Astrocyte (in vitro differentiated cells and primary cell): ENCODE measurements around the gene IRGQ. TPM values are rescaled to one million over a fixed set of nuclear protein-coding genes. Genes with fewer than 3 reads are reported as not detected.

Experiments
- DNase-seq: peaks from one replicate; pipeline ENCODE4 v3.0.0-alpha.2; 2010; ENCODE audit warnings: low read depth
- FAIRE-seq: peaks from 2 replicates; lab custom pipeline; 2011; peaks lifted over from hg19 to GRCh38; lab: Jason Lieb, UNC
- H2AFZ ChIP-seq: 2 replicates; pipeline ENCODE4 v1.6.0; 2012; ENCODE audit warnings: low read depth, low read length, inconsistent platforms
- H3K27ac ChIP-seq: 2 replicates; pipeline ENCODE4 v1.5.1; 2011; ENCODE audit warnings: low read depth, low read length, inconsistent platforms
- H3K27me3 ChIP-seq: 2 replicates; pipeline ENCODE4 v1.6.0; 2011; ENCODE audit warnings: low read length, inconsistent platforms; ENCODE audit not compliant: insufficient read depth
- H3K36me3 ChIP-seq: 2 replicates; pipeline ENCODE4 v1.5.1; 2011; ENCODE audit warnings: low read length, inconsistent platforms; ENCODE audit not compliant: insufficient read depth
- H3K4me1 ChIP-seq: 2 replicates; pipeline ENCODE4 v1.5.1; 2011; ENCODE audit warnings: low read length, inconsistent platforms; ENCODE audit not compliant: insufficient read depth
- H3K4me2 ChIP-seq: 2 replicates; pipeline ENCODE4 v1.6.0; 2012; ENCODE audit warnings: low read length, inconsistent platforms
- H3K4me3 ChIP-seq: 2 replicates; pipeline ENCODE4 v1.5.1; 2011; ENCODE audit warnings: low read depth, mild to moderate bottlenecking, low read length, inconsistent platforms; ENCODE audit not compliant: insufficient read depth
- H3K79me2 ChIP-seq: 2 replicates; pipeline ENCODE4 v1.6.0; 2012; ENCODE audit warnings: mild to moderate bottlenecking, low read length, inconsistent platforms; ENCODE audit not compliant: insufficient read depth
- H3K9ac ChIP-seq: 2 replicates; pipeline ENCODE4 v1.6.0; 2012; ENCODE audit warnings: mild to moderate bottlenecking, low read length, inconsistent platforms
- H3K9me3 ChIP-seq: 2 replicates; pipeline ENCODE4 v1.5.1; 2012; ENCODE audit warnings: low read depth, mild to moderate bottlenecking, low read length, inconsistent platforms; ENCODE audit not compliant: insufficient read depth
- H4K20me1 ChIP-seq: 2 replicates; pipeline ENCODE4 v1.6.0; 2012; ENCODE audit warnings: low read length, inconsistent platforms; ENCODE audit not compliant: insufficient read depth
- H3K27ac Mint-ChIP-seq: one replicate; pipeline ENCODE4 v1.8.0; 2021; ENCODE audit warnings: mild to moderate bottlenecking, mixed read lengths; ENCODE audit not compliant: unreplicated experiment
- H3K27me3 Mint-ChIP-seq: one replicate; pipeline ENCODE4 v1.8.0; 2021; ENCODE audit warnings: low read depth, mixed read lengths; ENCODE audit not compliant: unreplicated experiment
- H3K36me3 Mint-ChIP-seq: one replicate; pipeline ENCODE4 v1.8.0; 2021; ENCODE audit warnings: low read depth, mixed read lengths; ENCODE audit not compliant: unreplicated experiment
- H3K4me1 Mint-ChIP-seq: one replicate; pipeline ENCODE4 v1.8.0; 2021; ENCODE audit warnings: low read depth, mixed read lengths; ENCODE audit not compliant: unreplicated experiment
- H3K4me3 Mint-ChIP-seq: one replicate; pipeline ENCODE4 v1.8.0; 2021; ENCODE audit warnings: mild to moderate bottlenecking, moderate library complexity, mixed read lengths; ENCODE audit not compliant: unreplicated experiment
- H3K9me3 Mint-ChIP-seq: one replicate; pipeline ENCODE4 v1.8.0; 2021; ENCODE audit warnings: mild to moderate bottlenecking, mixed read lengths; ENCODE audit not compliant: unreplicated experiment
- EZH2 ChIP-seq: IDR thresholded peaks from 2 replicates; pipeline ENCODE4 v1.6.1; 2012; ENCODE audit warnings: mild to moderate bottlenecking, low read length, inconsistent platforms; ENCODE audit not compliant: insufficient read depth
- total RNA-seq: library from RNA; stranded (reverse); gene quantifications from 2 replicates; pipeline ENCODE4 v1.2.1, GENCODE V29; 2021
- TF ChIP-seq, protein P1 (sequence below): IDR thresholded peaks from 2 replicates; pipeline ENCODE4 v1.5.1; 2011; ENCODE audit warnings: low read depth, mild to moderate bottlenecking, inconsistent platforms, low read length, moderate library complexity; ENCODE audit not compliant: insufficient read depth

IRGQ gene
- total RNA-seq, 1 donor from 2014 or later: 60.7 TPM

DNA sequence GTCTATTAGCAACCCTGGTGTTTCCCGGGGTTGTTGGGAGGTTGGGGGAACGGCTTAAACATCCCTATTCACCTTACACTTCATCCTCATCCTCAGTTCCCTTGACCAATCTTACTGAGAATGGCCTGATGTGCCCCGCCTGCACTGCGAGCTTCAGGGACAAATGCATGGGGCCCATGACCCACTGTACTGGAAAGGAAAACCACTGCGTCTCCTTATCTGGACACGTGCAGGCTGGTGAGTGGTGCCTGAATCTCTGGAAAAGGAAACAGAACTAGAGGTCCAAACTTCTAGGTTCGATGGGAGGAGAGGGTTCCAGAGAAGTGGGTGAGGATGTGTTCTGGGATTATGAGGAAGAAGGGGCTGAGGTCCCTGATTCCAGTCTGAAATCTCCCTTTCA is 14.5 kb downstream of the IRGQ start:
- H3K4me2 ChIP-seq: peak overlapping the region; percentile 79
- H3K4me3 ChIP-seq: no peak overlapping the region
- no peak overlapping the region for H3K27ac ChIP-seq
- H3K9ac ChIP-seq: no peak overlapping the region
- peaks cover 3% of the 10 kb centered on the region for H3K79me2 ChIP-seq
- peaks cover 4% of the 10 kb centered on the region for H3K36me3 ChIP-seq
- FAIRE-seq: no peak
- TF ChIP-seq, protein P1, sequence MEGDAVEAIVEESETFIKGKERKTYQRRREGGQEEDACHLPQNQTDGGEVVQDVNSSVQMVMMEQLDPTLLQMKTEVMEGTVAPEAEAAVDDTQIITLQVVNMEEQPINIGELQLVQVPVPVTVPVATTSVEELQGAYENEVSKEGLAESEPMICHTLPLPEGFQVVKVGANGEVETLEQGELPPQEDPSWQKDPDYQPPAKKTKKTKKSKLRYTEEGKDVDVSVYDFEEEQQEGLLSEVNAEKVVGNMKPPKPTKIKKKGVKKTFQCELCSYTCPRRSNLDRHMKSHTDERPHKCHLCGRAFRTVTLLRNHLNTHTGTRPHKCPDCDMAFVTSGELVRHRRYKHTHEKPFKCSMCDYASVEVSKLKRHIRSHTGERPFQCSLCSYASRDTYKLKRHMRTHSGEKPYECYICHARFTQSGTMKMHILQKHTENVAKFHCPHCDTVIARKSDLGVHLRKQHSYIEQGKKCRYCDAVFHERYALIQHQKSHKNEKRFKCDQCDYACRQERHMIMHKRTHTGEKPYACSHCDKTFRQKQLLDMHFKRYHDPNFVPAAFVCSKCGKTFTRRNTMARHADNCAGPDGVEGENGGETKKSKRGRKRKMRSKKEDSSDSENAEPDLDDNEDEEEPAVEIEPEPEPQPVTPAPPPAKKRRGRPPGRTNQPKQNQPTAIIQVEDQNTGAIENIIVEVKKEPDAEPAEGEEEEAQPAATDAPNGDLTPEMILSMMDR: no peak
- H3K9me3 Mint-ChIP-seq: peaks cover 1% of the 10 kb centered on the region
- H4K20me1 ChIP-seq: peaks cover 8% of the 10 kb centered on the region
- H3K27me3 Mint-ChIP-seq: peaks cover 13% of the 10 kb centered on the region
- H3K9me3 ChIP-seq: no peaks in the 10 kb centered on the region
- H3K36me3 Mint-ChIP-seq: peaks cover 13% of the 10 kb centered on the region
- no peak for DNase-seq
- H3K27me3 ChIP-seq: no peaks in the 10 kb centered on the region
- H3K4me3 Mint-ChIP-seq: no peak overlapping the region
- no peak overlapping the region for H2AFZ ChIP-seq
- peaks cover 4% of the 10 kb centered on the region for H3K4me1 ChIP-seq
- H3K27ac Mint-ChIP-seq: no peak overlapping the region
- peaks cover 2% of the 10 kb centered on the region for H3K4me1 Mint-ChIP-seq

DNA sequence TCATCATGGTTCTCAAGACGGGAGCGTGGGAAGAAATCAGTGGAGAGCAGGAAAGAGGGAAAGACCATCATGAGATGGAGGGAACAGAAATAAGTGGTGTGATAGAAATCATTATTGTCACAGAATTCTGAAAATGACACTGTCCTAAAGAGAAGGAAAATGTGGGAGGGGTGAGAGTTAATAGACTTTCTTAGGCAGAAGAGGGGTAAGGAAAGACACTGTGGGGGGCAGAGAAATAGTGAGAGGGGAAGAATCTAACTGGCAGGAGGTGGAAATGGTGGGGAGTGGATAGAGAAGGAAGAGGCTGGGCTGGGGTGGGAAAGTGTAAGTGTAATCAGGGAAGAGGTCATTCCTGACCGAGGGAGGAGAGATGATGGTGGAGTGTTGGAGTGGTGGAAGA is 17.1 kb downstream of the IRGQ start:
- Histone ChIP-seq H3K4me1 (peaks cover 15% of the 10 kb centered on the region), H3K4me3 (no peak overlapping the region), H3K79me2 (peaks cover 14% of the 10 kb centered on the region), H2AFZ (no peak overlapping the region), H4K20me1 (no peaks in the 10 kb centered on the region), H3K36me3 (no peaks in the 10 kb centered on the region), H3K27ac (no peak overlapping the region), H3K27me3 (no peaks in the 10 kb centered on the region), H3K9ac (no peak overlapping the region), H3K9me3 (no peaks in the 10 kb centered on the region), H3K4me2 (no peak overlapping the region)
- no peak overlapping the region for H3K27ac Mint-ChIP-seq
- no peak for FAIRE-seq
- H3K27me3 Mint-ChIP-seq: peaks cover 13% of the 10 kb centered on the region
- H3K36me3 Mint-ChIP-seq: peaks cover 5% of the 10 kb centered on the region
- H3K4me3 Mint-ChIP-seq: no peak overlapping the region
- H3K9me3 Mint-ChIP-seq: peaks cover 2% of the 10 kb centered on the region
- TF ChIP-seq EZH2: no peak
- TF ChIP-seq, protein P1: no peak
- peaks cover 2% of the 10 kb centered on the region for H3K4me1 Mint-ChIP-seq
- DNase-seq: no peak

DNA sequence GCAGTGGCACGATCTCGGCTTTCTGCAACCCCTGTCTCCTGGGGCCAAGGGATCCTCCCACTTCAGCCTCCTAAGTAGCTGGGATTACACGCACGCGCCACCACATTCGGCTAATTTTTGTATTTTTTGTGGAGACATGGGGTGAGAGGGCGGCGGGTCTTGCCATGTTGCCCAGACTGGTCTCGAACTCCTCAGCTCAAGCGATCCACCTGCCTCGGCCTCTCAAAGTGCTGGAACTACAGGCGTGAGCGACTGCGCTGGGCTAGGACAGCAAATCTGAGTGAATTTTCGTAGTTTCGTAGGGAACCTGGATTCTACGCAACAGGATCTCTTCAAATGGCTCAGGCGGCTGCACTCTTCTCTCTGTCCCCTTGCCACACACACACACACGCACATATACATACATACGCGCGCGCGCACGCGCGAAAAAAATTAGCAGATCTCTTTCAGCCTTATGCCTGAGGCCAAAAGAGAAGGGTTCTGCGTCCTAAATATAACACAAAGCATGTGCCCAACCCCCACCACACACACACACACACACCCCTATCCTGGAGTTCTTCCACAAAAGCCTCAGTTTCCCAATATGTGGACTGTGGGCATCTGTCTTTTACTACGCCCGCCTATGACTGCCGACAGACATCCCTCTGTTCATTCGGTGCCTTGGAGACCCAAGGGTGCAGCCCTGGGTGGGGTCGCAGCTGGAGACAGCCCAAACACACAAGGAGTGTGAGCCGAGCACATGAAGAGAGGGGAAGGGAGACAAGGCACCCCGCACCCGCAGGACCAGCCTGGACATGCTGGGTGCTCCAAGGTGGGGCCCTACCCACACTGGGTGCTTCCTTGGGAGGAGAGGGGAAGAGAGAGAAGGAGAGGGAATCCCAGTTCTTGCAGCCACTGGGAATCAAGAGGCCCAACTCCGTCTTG is 19.7 kb downstream of the IRGQ start:
- Mint-ChIP-seq H3K4me1 (peaks cover 2% of the 10 kb centered on the region), H3K27me3 (peaks cover 13% of the 10 kb centered on the region), H3K9me3 (peaks cover 2% of the 10 kb centered on the region), H3K4me3 (peak overlapping the region; percentile 71), H3K27ac (no peak overlapping the region), H3K36me3 (peaks cover 5% of the 10 kb centered on the region)
- FAIRE-seq (no peak), DNase-seq (no peak)
- Histone ChIP-seq H3K27me3 (no peaks in the 10 kb centered on the region), H3K9me3 (no peaks in the 10 kb centered on the region), H3K36me3 (peaks cover 2% of the 10 kb centered on the region), H3K4me3 (peak overlapping the region; percentile 90), H3K9ac (peak overlapping the region; percentile 58), H3K79me2 (peaks cover 21% of the 10 kb centered on the region), H2AFZ (peak overlapping the region; percentile 74), H3K4me1 (peaks cover 14% of the 10 kb centered on the region), H3K27ac (peak overlapping the region; percentile 54), H4K20me1 (no peaks in the 10 kb centered on the region), H3K4me2 (peak overlapping the region; percentile 97)
- TF ChIP-seq, protein P1: no peak
- no peak for TF ChIP-seq EZH2
